Natural killer cell (primary cell): ENCODE data around the gene OSBPL3. TPM values are rescaled to one million over a fixed set of nuclear protein-coding genes. Genes with fewer than 3 reads are reported as not detected.

Source experiments
- ATAC-seq, 3 donors: fragments of 150-1000 bp in 2 of 3; fragments of 200-7000 bp in 1 of 3; cut with Tn5 transposase; 1 replicate in 1 of 3; 2 replicates in 2 of 3; pipeline ENCODE4 v1.10.0; 2021; ENCODE audit warnings: mild to moderate bottlenecking in 2 of 3, moderate library complexity in 2 of 3
- DNase-seq, 2 donors: peaks; one replicate each; pipeline versions ENCODE4 v3.0.0 to v3.0.0-alpha.2; 2013 to 2021; ENCODE audit warnings: mixed read lengths in 1 of 2
- H3K27ac ChIP-seq: one replicate; pipeline ENCODE4 v1.5.1; 2013; ENCODE audit warnings: mild to moderate bottlenecking, low read length
- H3K27me3 ChIP-seq: one replicate; pipeline ENCODE4 v1.6.1; 2013; ENCODE audit warnings: low read length; ENCODE audit not compliant: control insufficient read depth, insufficient read depth
- H3K36me3 ChIP-seq: one replicate; pipeline ENCODE4 v1.6.1; 2013; ENCODE audit warnings: low read length; ENCODE audit not compliant: control insufficient read depth, insufficient read depth
- H3K4me1 ChIP-seq: one replicate; pipeline ENCODE4 v1.6.1; 2013; ENCODE audit warnings: low read length; ENCODE audit not compliant: control insufficient read depth, insufficient read depth
- H3K4me3 ChIP-seq: one replicate; pipeline ENCODE4 v1.5.1; 2013; ENCODE audit warnings: low read length
- H3K9me3 ChIP-seq: one replicate; pipeline ENCODE4 v1.6.1; 2013; ENCODE audit warnings: low read length; ENCODE audit not compliant: control insufficient read depth, insufficient read depth
- H3K27ac Mint-ChIP-seq, 2 donors: one replicate each; pipeline ENCODE4 v1.8.0; 2022; ENCODE audit warnings: mild to moderate bottlenecking in 2 of 2, mixed read lengths in 2 of 2, moderate library complexity in 1 of 2
- H3K27me3 Mint-ChIP-seq, 2 donors: one replicate each; pipeline ENCODE4 v1.8.0; 2022; ENCODE audit warnings: low read depth in 2 of 2, mixed read lengths in 2 of 2
- H3K36me3 Mint-ChIP-seq: one replicate; pipeline ENCODE4 v1.8.0; 2022; ENCODE audit warnings: mixed read lengths
- H3K4me1 Mint-ChIP-seq, 2 donors: one replicate each; pipeline ENCODE4 v1.8.0; 2022; ENCODE audit warnings: mixed read lengths in 2 of 2
- H3K4me3 Mint-ChIP-seq: one replicate; pipeline ENCODE4 v1.8.0; 2022; ENCODE audit warnings: mild to moderate bottlenecking, moderate library complexity, mixed read lengths
- H3K9me3 Mint-ChIP-seq, 2 donors: one replicate each; pipeline ENCODE4 v1.8.0; 2022; ENCODE audit warnings: mixed read lengths in 2 of 2
- CTCF ChIP-seq: fragments of 200-600 bp; IDR thresholded peaks from one replicate; pipeline ENCODE4 v1.8.0; 2022; ENCODE audit warnings: antibody characterized with exemption
- WGBS: methylation state at CpG from one replicate; pipeline ENCODE4 v1.1.7; 2013; ENCODE audit warnings: missing lambda C conversion rate; ENCODE audit not compliant: insufficient coverage; 5-methylcytosine and 5-hydroxymethylcytosine counted together
- intact Hi-C: fragments of 100-400 bp; cut with micrococcal nuclease; formaldehyde crosslinking; loops from one replicate; pipeline ENCODE4 v1.14.2; 2022
- total RNA-seq, 4 donors: library from RNA; stranded (reverse); fragments of 120-200 nt in 1 of 4; gene quantifications; one replicate each; pipeline versions ENCODE4 v1.2.3 to v1.2.4, GENCODE V29; 2013 to 2022

The OSBPL3 gene
- total RNA-seq, 3 donors from 2014 or later (not counting 1 experiment from before 2014, with no cell fraction given) = 50.7 to 99.1 (median 65.1) TPM

DNA sequence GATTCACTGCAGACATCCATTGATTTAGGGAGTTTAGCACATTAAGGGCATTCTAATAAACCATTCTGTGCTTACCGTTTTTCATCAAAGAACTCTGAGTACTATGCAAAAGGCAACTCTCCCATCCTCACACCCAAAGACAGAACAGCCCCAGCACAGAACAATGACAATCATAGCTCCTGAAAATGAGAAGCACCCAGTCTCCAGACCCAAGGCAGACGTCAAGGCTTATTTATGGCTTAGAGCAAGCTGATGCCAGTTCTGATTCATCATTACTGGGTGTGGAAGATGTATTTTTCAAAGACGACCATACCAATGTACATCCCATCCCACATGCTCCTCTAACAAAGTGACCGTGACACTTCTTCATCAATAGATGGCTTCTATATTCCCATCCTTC, 67.6 kb downstream of the OSBPL3 start:
- no peak for ATAC-seq
- intact Hi-C loops = loop anchor here (10.0 kb wide), 2 partner anchors 182 to 468 kb away; no protein-coding TSS in a partner anchor
- no peak for DNase-seq
- Mint-ChIP-seq H3K27ac (peak overlapping the region; percentile 7 to 80), H3K9me3 (no peaks in the 10 kb centered on the region), H3K4me3 (peak overlapping the region; percentile 41), H3K36me3 (no peaks in the 10 kb centered on the region), H3K27me3 (no peaks in the 10 kb centered on the region), H3K4me1 (peaks cover 74 to 75% of the 10 kb centered on the region in 2 donors)
- H3K27me3 ChIP-seq = no peaks in the 10 kb centered on the region
- H3K36me3 ChIP-seq = no peaks in the 10 kb centered on the region
- TF ChIP-seq CTCF = no peak
- H3K4me1 ChIP-seq = peaks cover 42% of the 10 kb centered on the region
- H3K27ac ChIP-seq = no peak overlapping the region
- no peak overlapping the region for H3K4me3 ChIP-seq
- 75% methylated on average over 4 of the region's 4 CpGs for WGBS
- no peaks in the 10 kb centered on the region for H3K9me3 ChIP-seq

DNA sequence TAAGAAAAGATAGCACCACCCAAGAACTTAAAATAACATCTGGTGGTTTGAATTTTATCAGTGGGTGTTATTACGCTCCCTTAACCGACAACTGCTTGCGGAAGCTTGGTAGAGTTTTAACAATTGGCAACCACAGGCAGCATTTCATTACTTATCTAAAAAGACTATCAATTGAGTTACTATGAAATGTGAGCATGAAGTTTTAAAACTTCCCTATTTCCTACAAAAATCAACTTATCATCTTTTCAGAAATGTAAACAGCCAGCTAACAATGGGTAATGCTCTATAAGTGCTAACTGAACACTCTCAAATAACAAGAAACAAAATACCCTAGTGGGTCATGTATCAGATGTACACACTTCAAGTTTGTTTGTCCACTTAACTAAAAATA, 68.8 kb downstream of the OSBPL3 start:
- H3K9me3 Mint-ChIP-seq = no peaks in the 10 kb centered on the region
- H3K27ac Mint-ChIP-seq = peak overlapping the region; percentile 80 to 94
- H3K4me3 ChIP-seq = no peak overlapping the region
- DNase-seq (peak in 1 of 2 donors; percentile 67), ATAC-seq (peak; percentile 71 to 88 (median 87))
- TF ChIP-seq CTCF = no peak
- H3K36me3 Mint-ChIP-seq = no peaks in the 10 kb centered on the region
- WGBS = 0% methylated on average over 3 of the region's 3 CpGs
- H3K4me1 ChIP-seq = peaks cover 51% of the 10 kb centered on the region
- intact Hi-C loops = loop anchor here (1.0 to 10.0 kb wide), 3 partner anchors 90 to 466 kb away; no protein-coding TSS in a partner anchor
- no peaks in the 10 kb centered on the region for H3K27me3 Mint-ChIP-seq
- peaks cover 62 to 63% of the 10 kb centered on the region in 2 donors for H3K4me1 Mint-ChIP-seq
- H3K4me3 Mint-ChIP-seq = peak overlapping the region; percentile 71
- H3K27me3 ChIP-seq = no peaks in the 10 kb centered on the region
- H3K9me3 ChIP-seq = no peaks in the 10 kb centered on the region
- H3K36me3 ChIP-seq = no peaks in the 10 kb centered on the region
- peak overlapping the region; percentile 70 for H3K27ac ChIP-seq

DNA sequence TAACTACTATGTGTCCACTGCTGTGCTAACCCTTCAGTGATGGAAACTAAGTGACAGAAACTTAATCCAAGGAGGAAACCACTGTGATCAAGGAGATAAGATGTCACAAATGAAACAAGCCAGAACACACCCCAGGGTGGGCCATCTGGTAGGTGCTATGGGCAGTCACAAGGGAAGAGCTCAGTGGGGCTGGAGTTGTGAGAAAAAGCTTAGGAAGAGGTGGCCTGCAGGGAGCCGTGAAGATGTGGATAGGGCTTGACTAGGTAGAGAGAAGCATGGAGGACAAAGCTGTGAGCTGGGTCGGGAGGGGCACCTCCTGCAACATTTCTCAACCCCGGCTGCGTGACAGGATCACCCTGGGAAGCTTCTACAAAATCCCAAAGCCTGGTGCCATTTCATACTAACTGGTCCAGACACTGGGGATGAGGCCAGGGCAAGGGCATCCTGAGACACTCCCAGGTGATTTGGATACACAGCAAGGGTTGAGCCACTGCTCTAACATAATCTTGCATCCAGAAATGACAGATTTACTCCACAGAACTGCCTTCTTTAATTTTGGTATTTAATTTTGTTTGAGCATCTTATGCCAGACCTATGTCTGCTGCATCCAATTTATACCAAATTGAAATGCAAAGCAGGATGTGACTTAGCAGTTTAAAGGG, 69.3 kb downstream of the OSBPL3 start:
- peak overlapping the region; percentile 80 to 94 for H3K27ac Mint-ChIP-seq
- Histone ChIP-seq H3K36me3 (no peaks in the 10 kb centered on the region), H3K4me1 (peaks cover 56% of the 10 kb centered on the region), H3K27me3 (no peaks in the 10 kb centered on the region), H3K9me3 (no peaks in the 10 kb centered on the region), H3K27ac (peak overlapping the region; percentile 70), H3K4me3 (no peak overlapping the region)
- H3K4me1 Mint-ChIP-seq = peaks cover 57 to 58% of the 10 kb centered on the region in 2 donors
- no peaks in the 10 kb centered on the region for H3K9me3 Mint-ChIP-seq
- TF ChIP-seq CTCF = no peak
- DNase-seq = no peak
- 47% methylated on average over 4 of the region's 4 CpGs for WGBS
- H3K36me3 Mint-ChIP-seq = no peaks in the 10 kb centered on the region
- ATAC-seq = peak in 2 of 3 donors; percentile 3
- no peaks in the 10 kb centered on the region for H3K27me3 Mint-ChIP-seq
- intact Hi-C loops = loop anchor here (1.0 to 10.0 kb wide), 3 partner anchors 89 to 466 kb away; no protein-coding TSS in a partner anchor
- peak overlapping the region; percentile 71 for H3K4me3 Mint-ChIP-seq
